ENCODE data around the gene MINDY1.

MINDY1 gene

DNA sequence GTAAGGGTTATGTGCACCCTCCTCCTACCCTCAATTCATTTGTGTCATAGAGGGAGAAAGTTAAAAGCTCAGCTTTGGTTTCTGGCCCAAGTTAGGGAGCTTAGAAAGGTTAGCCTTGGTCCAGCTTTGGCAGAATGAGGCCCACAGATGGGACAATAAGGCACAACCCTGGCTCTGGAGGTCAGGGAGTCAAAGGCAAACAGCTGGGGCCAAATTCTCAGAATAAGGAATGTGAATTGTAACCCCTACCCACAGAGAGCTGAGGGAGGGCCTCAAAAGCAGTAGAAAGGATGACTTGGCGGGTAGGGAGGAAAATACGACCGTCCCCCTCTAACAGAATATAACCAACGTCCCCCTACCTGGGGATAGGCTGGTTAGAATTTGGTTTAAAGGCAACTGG, 41.1 kb downstream of the MINDY1 start:
- H3K4me3 ChIP-seq, result no peak overlapping the region
- H3K27ac ChIP-seq, result peak overlapping the region in 1 of 2 donors; percentile 0
- TF ChIP-seq, protein P1, sequence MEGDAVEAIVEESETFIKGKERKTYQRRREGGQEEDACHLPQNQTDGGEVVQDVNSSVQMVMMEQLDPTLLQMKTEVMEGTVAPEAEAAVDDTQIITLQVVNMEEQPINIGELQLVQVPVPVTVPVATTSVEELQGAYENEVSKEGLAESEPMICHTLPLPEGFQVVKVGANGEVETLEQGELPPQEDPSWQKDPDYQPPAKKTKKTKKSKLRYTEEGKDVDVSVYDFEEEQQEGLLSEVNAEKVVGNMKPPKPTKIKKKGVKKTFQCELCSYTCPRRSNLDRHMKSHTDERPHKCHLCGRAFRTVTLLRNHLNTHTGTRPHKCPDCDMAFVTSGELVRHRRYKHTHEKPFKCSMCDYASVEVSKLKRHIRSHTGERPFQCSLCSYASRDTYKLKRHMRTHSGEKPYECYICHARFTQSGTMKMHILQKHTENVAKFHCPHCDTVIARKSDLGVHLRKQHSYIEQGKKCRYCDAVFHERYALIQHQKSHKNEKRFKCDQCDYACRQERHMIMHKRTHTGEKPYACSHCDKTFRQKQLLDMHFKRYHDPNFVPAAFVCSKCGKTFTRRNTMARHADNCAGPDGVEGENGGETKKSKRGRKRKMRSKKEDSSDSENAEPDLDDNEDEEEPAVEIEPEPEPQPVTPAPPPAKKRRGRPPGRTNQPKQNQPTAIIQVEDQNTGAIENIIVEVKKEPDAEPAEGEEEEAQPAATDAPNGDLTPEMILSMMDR (IDR thresholded peaks at IDR 0.05), result no peak
- DNase-seq (ENCODE audit: low spot score), result no peak

DNA sequence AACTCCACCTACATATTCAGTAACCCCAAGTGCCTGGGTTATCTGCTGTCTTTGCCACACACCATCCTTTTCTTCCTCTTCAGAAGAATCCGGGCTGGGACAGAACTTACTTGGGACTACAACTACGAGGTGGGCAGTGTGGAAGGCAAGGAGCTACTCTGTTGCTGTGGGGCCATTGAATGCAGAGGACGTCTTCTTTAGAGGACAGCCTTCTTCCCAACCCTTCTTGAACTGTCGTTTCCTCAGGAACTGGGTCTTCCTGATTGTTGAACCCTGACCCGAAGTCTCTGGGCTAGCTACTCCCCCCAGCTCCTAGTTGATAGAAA, 42.6 kb downstream of the MINDY1 start:
- DNase-seq (ENCODE audit: low spot score), result no peak
- TF ChIP-seq, protein P1 (IDR thresholded peaks at IDR 0.05), result no peak
- Histone ChIP-seq H3K27ac (no peak overlapping the region), H3K4me3 (no peak overlapping the region)

DNA sequence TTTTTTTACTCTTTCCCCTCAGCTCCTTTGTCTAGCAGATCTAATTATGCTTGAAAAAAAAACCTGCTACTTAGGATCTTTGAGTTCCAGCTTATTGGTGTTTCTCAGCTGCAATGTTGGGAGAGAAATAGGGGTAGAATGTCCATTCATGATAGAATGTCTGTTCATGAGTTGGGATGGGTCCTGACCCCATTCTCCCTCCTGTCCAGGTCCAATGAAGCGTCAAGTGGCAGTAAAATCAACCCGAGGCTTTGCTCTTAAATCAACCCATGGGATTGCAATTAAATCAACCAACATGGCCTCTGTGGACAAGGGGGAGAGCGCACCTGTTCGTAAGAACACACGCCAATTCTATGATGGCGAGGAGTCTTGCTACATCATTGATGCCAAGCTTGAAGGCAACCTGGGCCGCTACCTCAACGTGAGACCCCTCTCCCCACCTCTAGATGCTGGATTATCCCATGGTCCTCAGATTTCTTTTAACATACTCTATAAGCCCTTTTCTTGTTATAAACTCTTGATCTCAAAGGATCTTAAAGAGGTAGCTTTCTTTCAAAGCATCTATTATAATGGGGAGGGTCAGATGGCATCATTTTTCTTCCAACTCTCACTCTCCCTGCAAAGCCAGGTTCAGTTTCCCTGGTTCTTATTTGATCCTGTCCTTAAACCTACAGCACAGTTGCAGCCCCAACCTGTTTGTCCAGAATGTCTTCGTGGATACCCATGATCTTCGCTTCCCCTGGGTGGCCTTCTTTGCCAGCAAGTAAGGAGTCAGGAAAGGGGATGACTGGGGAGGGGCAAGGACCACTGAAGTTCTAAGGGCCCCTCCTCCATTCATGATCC, 43.2 kb downstream of the MINDY1 start:
- H3K4me3 ChIP-seq, result no peak overlapping the region
- no peak overlapping the region for H3K27ac ChIP-seq
- TF ChIP-seq, protein P1 (IDR thresholded peaks at IDR 0.05), result no peak
- DNase-seq (ENCODE audit: low spot score), result no peak

DNA sequence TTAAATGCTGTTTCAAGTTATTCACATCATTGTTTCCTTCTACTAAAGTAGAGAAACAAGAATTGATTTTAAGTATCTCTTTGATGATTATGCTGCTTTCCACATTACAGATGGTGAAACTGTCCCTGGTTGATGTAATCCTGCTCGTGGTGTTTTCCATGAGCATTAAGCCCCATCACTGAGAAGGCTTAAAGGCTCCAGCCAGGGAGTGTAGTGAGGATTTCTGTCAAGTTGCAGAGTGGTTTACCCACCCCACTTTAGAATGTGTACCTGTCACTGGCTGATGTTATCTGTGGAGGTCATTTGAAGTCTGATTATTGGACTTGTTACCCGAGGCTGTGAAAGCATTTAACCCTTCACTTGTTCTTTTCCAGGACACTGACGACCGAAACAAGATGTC, 44.9 kb downstream of the MINDY1 start:
- no peak for DNase-seq (ENCODE audit: low spot score)
- TF ChIP-seq, protein P1 (IDR thresholded peaks at IDR 0.05), result no peak
- Histone ChIP-seq H3K27ac (no peak overlapping the region), H3K4me3 (no peak overlapping the region)

DNA sequence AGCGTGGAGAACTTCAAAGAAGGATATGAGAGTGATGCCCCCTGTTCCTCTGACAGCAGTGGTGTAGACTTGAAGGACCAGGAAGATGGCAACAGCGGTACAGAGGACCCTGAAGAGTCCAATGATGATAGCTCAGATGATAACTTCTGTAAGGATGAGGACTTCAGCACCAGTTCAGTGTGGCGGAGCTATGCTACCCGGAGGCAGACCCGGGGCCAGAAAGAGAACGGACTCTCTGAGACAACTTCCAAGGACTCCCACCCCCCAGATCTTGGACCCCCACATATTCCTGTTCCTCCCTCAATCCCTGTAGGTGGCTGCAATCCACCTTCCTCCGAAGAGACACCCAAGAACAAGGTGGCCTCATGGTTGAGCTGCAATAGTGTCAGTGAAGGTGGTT, 46.1 kb downstream of the MINDY1 start:
- no peak overlapping the region for H3K27ac ChIP-seq
- H3K4me3 ChIP-seq, result no peak overlapping the region
- no peak for DNase-seq (ENCODE audit: low spot score)
- TF ChIP-seq, protein P1 (IDR thresholded peaks at IDR 0.05), result no peak

DNA sequence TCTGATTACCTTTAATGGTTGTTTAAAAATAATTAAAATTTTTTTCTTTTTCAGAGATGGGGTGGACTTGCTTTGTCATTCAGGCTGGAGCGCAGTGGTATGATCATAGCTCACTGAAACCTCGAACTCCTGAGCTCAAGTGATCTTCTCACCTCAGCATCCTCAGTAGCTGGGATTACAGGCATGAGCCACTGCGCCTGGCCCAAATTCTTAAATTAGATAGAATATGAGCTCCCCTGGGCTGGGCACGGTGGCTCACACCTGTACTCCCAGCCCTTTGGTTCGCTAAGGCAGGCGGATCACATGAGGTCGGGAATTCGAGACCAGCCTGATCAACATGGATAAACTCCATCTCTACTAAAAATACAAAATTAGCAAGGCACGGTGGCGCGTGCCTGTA, 49.0 kb downstream of the MINDY1 start:
- H3K27ac ChIP-seq, result no peak overlapping the region
- TF ChIP-seq, protein P1 (IDR thresholded peaks at IDR 0.05), result no peak
- H3K4me3 ChIP-seq, result no peak overlapping the region
- DNase-seq (ENCODE audit: low spot score), result no peak

DNA sequence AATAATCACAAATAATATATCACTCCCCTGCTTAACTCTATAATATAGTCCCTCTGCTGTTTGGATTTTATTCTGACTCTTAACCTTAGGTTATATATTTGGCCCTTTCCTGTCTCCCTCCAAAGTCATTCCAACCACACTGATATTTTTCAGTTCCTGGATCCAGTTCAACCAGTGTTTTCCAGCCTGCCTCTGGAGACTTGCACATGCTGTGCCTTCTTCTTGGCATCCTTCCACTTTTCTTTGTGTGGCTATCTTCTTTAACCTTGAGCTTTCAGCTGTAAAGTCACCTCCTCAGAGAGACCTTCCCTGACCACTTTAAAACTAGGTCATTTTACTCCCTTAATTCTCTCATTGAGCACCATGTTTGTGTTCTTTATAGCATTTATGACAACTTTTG, 51.4 kb downstream of the MINDY1 start:
- no peak overlapping the region for H3K4me3 ChIP-seq
- no peak for DNase-seq (ENCODE audit: low spot score)
- TF ChIP-seq, protein P1 (IDR thresholded peaks at IDR 0.05), result no peak
- H3K27ac ChIP-seq, result no peak overlapping the region

All from coronary artery (tissue), 2 donors.